Stimulated activated CD4-positive, alpha-beta T cell treated with anti-CD3 and anti-CD28 coated beads, Interleukin-1b, Interleukin-23, amount 100 ng/mL, for 4 hours (primary cell): Measurements from ENCODE around the gene ASF1B.
A peak's percentile ranks its signal among the peaks of the same experiment; 100 is the strongest.

Experiments used
- DNase-seq, 2 donors: peaks; one replicate each; pipeline ENCODE4 v3.0.0-alpha.2; 2020; ENCODE audit warnings: low read depth in 2 of 2

Gene ASF1B

GRCh38 chr19:14088634-14089411 is 47.6 kb downstream of the ASF1B start:
- DNase-seq, result no peak

- DNase-seq, result no peak
Measured at GRCh38 chr19:14086098-14086497, 50.3 kb downstream of the ASF1B start.

- DNase-seq, result no peak
Measured at GRCh38 chr19:14085309-14085995, 50.9 kb downstream of the ASF1B start, which contains the start of gene C19orf67. C19orf67 (minus strand) TSS chr19:14085783; CDS start chr19:14085627, 156 bp downstream.

DNA sequence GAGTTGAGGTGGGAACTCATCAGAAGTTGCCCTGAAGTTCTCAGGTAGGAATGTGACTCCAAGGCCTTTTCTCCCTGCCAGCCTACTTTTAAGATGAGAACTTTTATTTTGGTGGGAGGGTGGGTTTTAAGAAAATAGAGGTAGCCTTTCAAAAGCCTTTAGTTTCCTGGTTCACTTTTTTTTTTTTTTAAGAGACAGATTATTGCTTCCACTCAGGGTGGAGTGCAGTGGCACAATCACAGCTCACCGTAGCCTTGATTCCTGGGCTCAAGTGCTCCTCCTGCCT is 53.8 kb downstream of the ASF1B start:
- DNase-seq, result no peak

DNA sequence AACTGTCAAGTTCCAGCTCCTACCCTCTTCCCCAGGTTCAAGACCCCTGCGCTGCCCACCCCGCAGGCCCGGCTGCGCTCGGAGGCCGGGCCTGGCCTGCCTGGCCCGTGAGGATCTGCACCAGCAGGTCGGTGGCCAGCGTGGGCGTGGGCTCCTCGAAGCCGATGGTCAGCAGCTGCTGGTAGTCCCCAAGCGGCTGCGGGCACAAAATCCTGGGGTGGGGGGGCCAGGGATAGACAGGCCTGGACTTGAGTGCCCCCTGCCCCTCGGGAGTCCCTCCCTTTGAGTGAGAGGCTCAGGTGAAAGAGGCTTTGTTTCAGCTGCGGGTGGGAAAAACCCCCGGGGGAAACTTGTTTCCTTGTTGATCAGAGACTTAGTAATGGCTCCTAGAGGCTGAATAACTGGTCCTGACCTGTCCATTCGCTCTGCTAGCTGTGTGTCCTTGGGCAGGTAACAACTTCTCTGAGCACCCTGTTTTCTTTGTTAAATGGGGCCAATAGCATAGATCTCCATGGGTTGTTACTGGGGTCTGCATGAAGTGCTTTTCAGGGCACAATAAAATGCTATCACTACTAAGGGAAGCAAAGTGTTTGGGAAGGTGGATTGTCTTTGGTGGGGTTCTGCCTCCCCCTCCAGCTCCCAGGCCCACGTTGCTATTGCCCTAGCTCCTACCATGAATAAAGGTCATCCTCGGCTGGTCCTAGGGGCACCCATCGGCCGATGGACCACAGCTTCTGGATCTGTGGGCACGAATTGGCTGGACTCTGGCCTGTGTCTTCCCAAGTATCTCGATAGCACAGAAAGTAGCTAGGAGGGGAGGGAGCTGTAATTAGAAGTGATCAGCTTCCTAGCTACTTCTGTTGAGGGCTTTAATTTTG is 54.4 kb downstream of the ASF1B start:
- DNase-seq, result no peak

DNA sequence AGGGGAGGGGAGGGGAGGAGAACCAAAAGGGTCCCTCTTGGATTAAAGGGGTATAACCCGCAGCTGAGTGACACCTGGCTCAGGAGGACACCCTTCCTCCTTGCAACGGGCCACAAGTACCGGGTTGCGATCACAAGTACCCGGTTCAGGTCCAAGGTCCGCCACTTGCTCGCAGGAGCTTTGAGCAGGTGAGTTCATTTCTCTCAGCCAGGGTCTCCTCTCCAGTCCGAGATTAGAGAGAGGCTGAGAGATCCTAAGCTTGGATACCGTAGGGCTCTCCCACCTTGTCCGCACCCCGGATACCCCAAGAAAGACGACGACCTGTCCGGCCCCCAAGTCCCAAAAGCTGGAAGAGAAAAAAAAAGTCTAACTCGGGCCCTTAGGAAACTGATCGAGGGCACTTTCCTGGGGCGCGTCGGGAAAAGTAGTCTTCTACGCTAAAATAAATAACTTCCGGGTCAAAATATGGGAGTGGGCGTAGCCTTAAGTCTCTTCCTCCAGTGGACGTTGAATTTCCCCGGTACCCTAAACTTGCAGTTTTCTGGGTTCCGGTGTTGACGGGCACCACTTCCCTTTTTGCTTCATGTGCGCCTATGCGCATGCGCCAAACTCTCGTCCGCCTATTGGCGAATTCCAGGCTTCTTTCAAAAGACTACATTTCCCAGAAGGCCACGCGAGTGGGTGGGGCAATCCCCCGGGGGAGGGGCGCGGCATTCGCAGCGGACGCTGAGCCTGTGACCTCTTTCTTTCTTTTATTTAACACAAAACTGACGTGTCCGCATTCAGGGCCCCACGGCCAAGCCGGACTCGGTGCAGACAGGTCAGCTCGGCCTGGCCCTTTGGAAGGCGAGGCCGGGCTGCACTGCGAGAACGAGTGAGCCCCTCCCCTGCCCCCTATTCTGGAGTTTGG is 55.2 kb downstream of the ASF1B start:
- peak; percentile 97 to 99 for DNase-seq

DNA sequence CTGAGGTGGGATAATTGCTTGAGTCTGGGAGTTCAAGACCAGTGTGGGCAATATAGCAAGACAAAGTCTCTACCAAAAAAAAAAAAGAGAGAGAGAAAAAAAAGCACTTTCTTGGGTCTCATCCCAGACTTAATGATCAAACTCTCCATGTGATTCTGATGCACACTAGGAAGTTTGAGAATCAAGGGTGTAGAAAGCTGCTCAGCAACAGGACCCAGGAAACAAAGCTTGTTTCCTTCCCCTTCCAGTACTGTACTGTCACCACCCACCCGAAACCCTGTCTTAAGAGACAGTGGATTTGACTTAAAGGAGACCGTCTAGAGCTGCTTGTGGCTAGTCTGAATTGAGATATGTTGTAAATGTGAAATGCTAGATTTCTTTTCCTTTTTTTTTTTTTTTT is 58.0 kb downstream of the ASF1B start:
- DNase-seq, result no peak

- no peak for DNase-seq
Measured at GRCh38 chr19:14073925-14074838, 62.2 kb downstream of the ASF1B start.

DNA sequence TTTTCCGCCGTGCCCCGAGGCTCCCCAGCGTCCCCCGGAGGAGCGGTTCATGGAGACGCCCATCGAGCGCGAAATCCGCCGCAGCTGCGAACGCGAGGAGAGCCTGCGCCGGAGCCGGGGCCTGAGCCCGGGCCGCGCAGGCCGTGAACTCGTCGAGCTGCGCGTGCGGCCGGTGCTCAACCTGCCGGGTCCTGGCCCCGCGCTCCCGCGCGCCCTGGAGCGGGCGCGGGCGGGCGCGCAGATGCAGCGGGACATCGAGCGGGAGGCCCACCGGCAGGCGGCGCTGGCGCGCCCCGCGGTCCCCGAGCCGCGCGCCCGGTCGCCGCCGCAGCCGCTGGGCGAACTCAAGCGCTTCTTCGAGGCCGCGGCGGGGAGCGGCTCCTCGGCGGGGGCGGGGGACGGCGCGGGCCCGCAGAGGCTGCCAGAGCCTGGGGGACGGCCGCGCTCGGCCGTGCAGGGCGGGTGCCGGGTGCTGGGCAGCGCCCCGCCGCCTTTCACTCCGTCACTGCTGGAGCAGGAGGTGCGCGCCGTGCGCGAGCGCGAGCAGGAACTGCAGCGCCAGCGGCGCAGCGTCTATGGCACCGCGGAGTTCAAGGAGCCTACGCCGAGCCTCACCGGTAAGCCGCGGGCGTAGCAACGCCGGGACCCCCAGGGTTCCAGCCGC is 63.0 kb downstream of the ASF1B start:
- DNase-seq, result peak; percentile 65 to 75

- no peak for DNase-seq
Measured at GRCh38 chr19:14072535-14073260, 63.7 kb downstream of the ASF1B start, which contains the start of gene MISP3. MISP3 (plus strand) TSS chr19:14072786; CDS start chr19:14073310, 524 bp downstream.

DNA sequence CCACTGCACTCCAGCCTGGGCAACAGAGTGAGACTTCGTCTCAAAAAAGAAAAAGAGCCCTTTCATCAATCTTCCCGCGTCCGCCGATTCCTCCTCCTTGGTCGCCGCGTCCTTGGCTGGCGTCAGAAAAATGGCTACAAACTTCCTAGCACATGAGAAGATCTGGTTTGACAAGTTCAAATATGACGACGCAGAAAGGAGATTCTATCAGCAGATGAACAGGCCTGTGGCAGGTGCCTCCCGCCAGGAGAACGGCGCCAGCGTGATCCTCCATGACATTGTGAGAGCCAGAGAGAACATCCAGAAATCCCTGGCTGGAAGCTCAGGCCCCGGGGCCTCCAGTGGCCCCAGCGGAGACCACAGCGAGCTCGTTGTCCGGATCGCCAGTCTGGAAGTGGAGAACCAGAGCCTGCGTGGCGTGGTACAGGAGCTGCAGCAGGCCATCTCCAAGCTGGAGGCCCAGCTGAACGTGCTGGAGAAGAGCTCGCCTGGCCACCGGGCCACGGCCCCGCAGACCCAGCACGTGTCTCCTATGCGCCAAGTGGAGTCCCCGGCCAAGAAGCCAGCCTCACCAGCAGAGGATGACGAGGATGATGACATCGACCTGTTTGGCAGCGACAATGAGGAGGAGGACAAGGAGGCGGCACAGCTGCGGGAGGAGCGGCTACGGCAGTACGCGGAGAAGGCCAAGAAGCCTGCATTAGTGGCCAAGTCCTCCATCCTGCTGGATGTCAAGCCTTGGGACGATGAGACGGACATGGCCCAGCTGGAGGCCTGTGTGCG is 65.9 kb downstream of the ASF1B start:
- DNase-seq, result no peak
